GM12874 (cell line): ENCODE results near the gene LHCGR.

ENCODE experiments used
- CTCF ChIP-seq: IDR thresholded peaks from 2 replicates; pipeline ENCODE4 v1.5.1; 2011; ENCODE audit warnings: low read depth, mild to moderate bottlenecking, control low read depth, low read length, moderate library complexity; ENCODE audit not compliant: insufficient read depth

LHCGR gene

GRCh38 chr2:48747319-48747718 lies 8.2 kb downstream of the LHCGR start:
- no peak for TF ChIP-seq CTCF

GRCh38 chr2:48738806-48739205 lies 16.7 kb downstream of the LHCGR start:
- no peak for TF ChIP-seq CTCF

GRCh38 chr2:48736251-48736650 lies 19.3 kb downstream of the LHCGR start:
- TF ChIP-seq CTCF = no peak

- TF ChIP-seq CTCF = no peak
Observed at GRCh38 chr2:48734576-48735303, 20.8 kb downstream of the LHCGR start.

GRCh38 chr2:48733067-48733503 lies 22.4 kb downstream of the LHCGR start:
- TF ChIP-seq CTCF = no peak

GRCh38 chr2:48728840-48729239 lies 26.7 kb downstream of the LHCGR start:
- TF ChIP-seq CTCF = no peak

- no peak for TF ChIP-seq CTCF
Observed at GRCh38 chr2:48728295-48728694, 27.2 kb downstream of the LHCGR start.
